T-helper 17 cell (primary cell): ENCODE data around the gene OR1I1. TPM values are rescaled to one million over a fixed set of nuclear protein-coding genes. Genes with fewer than 3 reads are reported as not detected.
"Not testable (repeated sequence)": the region's sequence is repeated elsewhere in the genome, so short reads cannot be mapped to it uniquely, and the experiment has no call there.

Experiments used
- ATAC-seq: fragments of 150-1000 bp; cut with Tn5 transposase; 2 replicates; pipeline ENCODE4 v1.10.0; 2021; ENCODE audit warnings: mild to moderate bottlenecking, moderate library complexity
- DNase-seq, 3 donors: peaks; one replicate each; pipeline versions ENCODE4 v3.0.0 to v3.0.0-alpha.2; 2020 to 2021
- H3K9me3 ChIP-seq: one replicate; pipeline ENCODE4 v1.7.0; 2013; ENCODE audit warnings: low read length, mild to moderate bottlenecking; ENCODE audit not compliant: control insufficient read depth, poor library complexity, severe bottlenecking
- H3K27ac Mint-ChIP-seq: one replicate; pipeline ENCODE4 v1.8.0; 2022; ENCODE audit warnings: mild to moderate bottlenecking, moderate library complexity, mixed read lengths
- H3K27me3 Mint-ChIP-seq: one replicate; pipeline ENCODE4 v1.8.0; 2022; ENCODE audit warnings: mixed read lengths
- H3K36me3 Mint-ChIP-seq: one replicate; pipeline ENCODE4 v1.8.0; 2022; ENCODE audit warnings: low read depth, mixed read lengths
- H3K4me1 Mint-ChIP-seq: one replicate; pipeline ENCODE4 v1.8.0; 2022; ENCODE audit warnings: mild to moderate bottlenecking, mixed read lengths
- H3K4me3 Mint-ChIP-seq: one replicate; pipeline ENCODE4 v1.8.0; 2022; ENCODE audit warnings: mild to moderate bottlenecking, moderate library complexity, mixed read lengths
- total RNA-seq, 4 donors: library from RNA in 2 of 4; stranded (reverse) in 2 of 4; gene quantifications; one replicate each; pipeline ENCODE4 v1.2.3 and lab custom pipeline; 2022 to 2026

Gene OR1I1, protein sequence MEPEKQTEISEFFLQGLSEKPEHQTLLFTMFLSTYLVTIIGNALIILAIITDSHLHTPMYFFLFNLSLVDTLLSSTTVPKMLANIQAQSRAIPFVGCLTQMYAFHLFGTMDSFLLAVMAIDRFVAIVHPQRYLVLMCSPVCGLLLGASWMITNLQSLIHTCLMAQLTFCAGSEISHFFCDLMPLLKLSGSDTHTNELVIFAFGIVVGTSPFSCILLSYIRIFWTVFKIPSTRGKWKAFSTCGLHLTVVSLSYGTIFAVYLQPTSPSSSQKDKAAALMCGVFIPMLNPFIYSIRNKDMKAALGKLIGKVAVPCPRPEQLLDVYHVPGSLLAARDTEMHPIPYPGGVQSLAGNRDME
- not detected for total RNA-seq
- 0 reads per million in 2 donors for total RNA-seq (lab: John Stamatoyannopoulos, UW)

DNA sequence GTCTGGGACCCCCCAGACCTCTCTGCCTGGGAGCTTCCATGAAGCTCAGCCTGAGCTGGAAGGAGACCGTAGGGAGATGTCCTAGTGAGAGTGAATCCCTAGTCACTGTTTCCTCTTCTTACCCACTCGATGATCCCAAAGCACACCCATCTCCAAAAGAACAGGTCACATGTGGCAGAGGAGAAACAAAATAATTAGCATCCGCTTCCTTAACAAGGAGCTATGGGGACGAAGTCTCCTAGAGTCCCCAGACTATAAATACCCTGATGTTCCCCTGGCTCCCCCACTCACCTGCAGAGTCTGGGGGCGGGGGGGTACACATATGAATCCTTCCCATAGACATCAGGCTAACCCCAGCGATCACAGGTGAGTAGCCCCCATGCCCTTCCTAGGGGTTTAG lies at the start of gene OR1I1:
OR1I1 (plus strand) TSS at position 301 of the 400 bp plus-strand sequence. CDS start 4,855 bp downstream, outside the sequence.
- no peak within 1 kb of the TSS for H3K4me3 Mint-ChIP-seq
- H3K27ac Mint-ChIP-seq: no peak within 1 kb of the TSS
- no peaks in the 10 kb centered on the region for H3K9me3 ChIP-seq
- H3K27me3 Mint-ChIP-seq: peaks cover 47% of the 10 kb centered on the region
- ATAC-seq (no peak), DNase-seq (no peak)
- peaks cover 6% of the 10 kb centered on the region for H3K36me3 Mint-ChIP-seq
- peaks cover 2% of the 10 kb centered on the region for H3K4me1 Mint-ChIP-seq

DNA sequence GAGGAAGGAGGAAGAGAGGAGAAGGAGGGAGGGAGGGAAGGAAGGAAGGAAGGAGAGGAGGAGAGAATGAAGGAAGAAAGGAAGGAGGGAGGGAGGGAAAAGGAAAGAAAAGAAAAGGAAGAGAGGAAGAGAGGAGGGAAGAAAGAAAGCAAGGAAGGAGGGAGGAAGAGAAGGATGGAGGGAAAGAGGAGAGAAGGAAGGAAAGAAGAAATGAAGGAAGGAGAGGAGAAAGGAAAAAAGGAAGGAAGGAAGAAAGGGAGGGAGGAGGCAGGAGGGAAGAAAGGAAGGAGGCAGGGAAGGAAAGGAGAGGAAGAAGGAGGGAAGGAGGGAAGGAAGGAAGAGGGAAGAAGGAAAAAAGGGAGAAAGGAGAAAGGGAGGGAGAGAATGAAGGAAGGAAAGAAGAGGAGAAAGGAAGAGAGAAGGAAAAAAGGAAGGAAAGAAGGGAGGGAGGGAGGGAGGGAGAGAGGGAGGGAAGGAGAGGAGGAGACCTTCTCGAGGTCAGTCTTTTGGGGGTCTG lies 46.2 kb upstream of the OR1I1 start:
- H3K27me3 Mint-ChIP-seq: peaks cover 41% of the 10 kb centered on the region
- ATAC-seq (no peak), DNase-seq (no peak)
- H3K36me3 Mint-ChIP-seq: no peaks in the 10 kb centered on the region
- no peaks in the 10 kb centered on the region for H3K4me1 Mint-ChIP-seq
- no peak overlapping the region for H3K4me3 Mint-ChIP-seq
- H3K9me3 ChIP-seq: no peaks in the 10 kb centered on the region
- H3K27ac Mint-ChIP-seq: no peak overlapping the region

DNA sequence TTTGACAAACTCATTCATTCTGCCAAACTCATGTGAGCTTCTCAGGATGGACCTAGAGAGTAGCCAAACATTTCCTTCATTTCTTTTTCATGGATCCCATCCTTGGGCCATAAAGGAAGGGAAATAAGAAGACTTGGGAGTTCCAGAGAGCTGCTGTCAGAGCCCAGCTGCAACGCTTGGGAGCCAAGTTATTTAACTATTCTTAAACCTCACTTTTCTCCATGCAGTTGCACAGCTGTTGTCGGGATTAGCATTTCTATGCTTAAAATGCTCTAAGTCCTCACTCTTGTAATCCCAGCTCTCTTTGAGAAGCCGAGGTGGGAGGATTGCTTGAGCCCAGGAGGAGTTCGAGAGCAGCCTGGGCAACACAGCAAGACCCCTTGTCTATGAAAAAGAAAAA lies 44.4 kb upstream of the OR1I1 start:
- Mint-ChIP-seq H3K4me3 (no peak overlapping the region), H3K27me3 (peaks cover 37% of the 10 kb centered on the region), H3K4me1 (no peaks in the 10 kb centered on the region), H3K36me3 (no peaks in the 10 kb centered on the region), H3K27ac (no peak overlapping the region)
- DNase-seq (no peak), ATAC-seq (no peak)
- no peaks in the 10 kb centered on the region for H3K9me3 ChIP-seq

DNA sequence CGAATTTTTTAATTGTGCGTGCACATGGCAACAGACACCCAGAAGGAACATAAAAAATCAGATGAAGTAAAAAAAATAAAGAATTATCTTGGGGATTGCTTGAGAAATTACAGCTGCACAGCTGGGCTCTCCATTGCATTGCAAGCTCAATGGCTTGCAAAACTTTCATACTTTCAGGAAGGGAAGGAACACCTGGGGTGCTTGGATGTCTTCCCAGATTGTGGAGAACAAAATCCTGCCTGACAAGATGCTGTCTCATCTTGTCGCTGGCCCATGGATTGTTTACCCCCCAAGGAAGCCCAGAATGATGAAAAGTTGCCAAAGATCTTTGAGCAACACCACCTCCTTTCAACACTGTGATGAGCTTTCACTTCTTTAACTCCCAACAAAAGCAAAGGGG lies 43.7 kb upstream of the OR1I1 start:
- no peak for DNase-seq
- Mint-ChIP-seq H3K36me3 (no peaks in the 10 kb centered on the region), H3K27me3 (peaks cover 34% of the 10 kb centered on the region), H3K4me1 (no peaks in the 10 kb centered on the region), H3K27ac (no peak overlapping the region), H3K4me3 (no peak overlapping the region)
- ATAC-seq: no peak
- H3K9me3 ChIP-seq: no peaks in the 10 kb centered on the region

DNA sequence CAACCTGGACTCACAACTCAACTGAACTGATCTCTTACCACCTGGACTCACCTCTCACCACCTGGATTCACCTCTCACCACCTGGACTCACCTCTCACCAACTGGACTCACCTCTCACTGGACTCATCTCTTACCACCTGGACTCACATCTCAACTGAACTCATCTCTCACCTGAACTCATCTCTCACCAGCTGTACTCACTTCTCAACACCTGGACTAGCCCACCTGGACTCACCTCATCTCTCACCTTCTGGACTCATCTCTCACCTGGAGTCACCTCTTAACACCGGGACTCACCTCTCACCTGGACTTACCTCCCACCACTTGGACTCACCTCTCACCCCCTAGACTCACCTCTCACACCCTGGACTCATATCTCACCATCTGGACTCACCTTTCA lies 40.0 kb upstream of the OR1I1 start:
- H3K9me3 ChIP-seq: no peaks in the 10 kb centered on the region
- no peak overlapping the region for H3K27ac Mint-ChIP-seq
- no peak overlapping the region for H3K4me3 Mint-ChIP-seq
- H3K27me3 Mint-ChIP-seq: peaks cover 18% of the 10 kb centered on the region
- no peaks in the 10 kb centered on the region for H3K4me1 Mint-ChIP-seq
- DNase-seq: no peak
- ATAC-seq: no peak
- H3K36me3 Mint-ChIP-seq: peaks cover 2% of the 10 kb centered on the region

DNA sequence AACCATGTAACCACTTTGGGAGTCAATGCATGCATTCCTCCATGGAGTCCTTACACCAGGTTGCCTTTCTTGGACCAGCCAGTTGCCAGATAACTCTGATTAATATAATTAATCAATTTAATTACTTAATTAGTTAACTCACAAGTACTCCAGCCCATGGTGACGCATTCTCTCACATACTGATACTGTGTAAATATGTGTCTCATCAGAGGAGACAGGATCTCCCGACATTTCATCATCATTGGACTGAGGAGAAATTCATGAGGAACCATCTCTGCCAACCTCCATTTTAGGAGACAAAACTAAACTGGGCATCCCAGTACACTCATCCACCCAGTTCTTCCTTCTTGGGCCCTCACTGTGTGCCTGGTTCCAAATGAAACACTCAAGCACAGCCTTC lies 39.2 kb upstream of the OR1I1 start:
- no peaks in the 10 kb centered on the region for H3K9me3 ChIP-seq
- ATAC-seq (no peak), DNase-seq (no peak)
- H3K4me1 Mint-ChIP-seq: no peaks in the 10 kb centered on the region
- H3K36me3 Mint-ChIP-seq: peaks cover 2% of the 10 kb centered on the region
- H3K27ac Mint-ChIP-seq: no peak overlapping the region
- H3K4me3 Mint-ChIP-seq: no peak overlapping the region
- peaks cover 21% of the 10 kb centered on the region for H3K27me3 Mint-ChIP-seq

DNA sequence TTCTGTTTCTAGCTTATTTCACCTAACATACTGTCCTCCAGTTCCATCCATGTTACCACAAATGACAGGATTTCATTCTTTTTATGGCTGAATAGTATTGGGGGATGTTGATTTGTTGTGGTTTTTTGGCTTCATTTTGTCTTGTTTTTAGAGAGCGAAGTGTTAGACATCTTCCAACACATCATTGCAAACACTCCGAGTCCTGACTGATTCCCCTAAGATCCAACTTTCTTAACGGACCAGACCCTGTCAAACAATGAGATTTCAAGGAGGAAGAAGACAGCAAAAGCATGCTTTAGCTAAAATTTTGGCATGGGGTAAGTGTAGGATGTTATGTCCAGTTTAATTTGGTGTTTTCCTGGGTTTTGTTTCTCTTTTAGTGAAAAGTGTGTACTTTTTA lies 36.5 kb upstream of the OR1I1 start:
- H3K27me3 Mint-ChIP-seq: peaks cover 32% of the 10 kb centered on the region
- ATAC-seq: no peak

DNA sequence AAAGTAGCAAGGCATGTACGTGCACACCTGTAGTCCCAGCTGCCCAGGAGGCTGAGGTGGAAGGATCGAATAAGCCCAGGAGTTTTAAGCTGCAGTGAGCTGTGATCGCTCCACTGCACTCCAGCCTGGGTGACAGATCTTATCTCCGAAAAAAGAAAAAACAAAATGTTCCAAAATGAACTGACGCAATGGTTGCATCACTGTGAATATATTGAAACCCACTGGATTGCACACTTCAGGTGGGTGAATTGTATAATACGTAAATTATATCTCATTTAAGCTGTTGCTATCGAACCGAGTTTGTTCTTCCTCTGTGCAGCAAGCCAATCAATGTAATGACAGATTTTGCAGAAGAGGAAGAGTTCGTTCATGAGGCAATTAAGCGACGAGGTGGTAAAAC lies 34.3 kb upstream of the OR1I1 start:
- peaks cover 41% of the 10 kb centered on the region for H3K27me3 Mint-ChIP-seq
- H3K36me3 Mint-ChIP-seq: peaks cover 6% of the 10 kb centered on the region
- no peaks in the 10 kb centered on the region for H3K4me1 Mint-ChIP-seq
- no peak overlapping the region for H3K27ac Mint-ChIP-seq
- no peak overlapping the region for H3K4me3 Mint-ChIP-seq
- no peak for DNase-seq
- H3K9me3 ChIP-seq: no peaks in the 10 kb centered on the region
- no peak for ATAC-seq

More for the DNA sequence above, 36.5 kb upstream of the OR1I1 start:
- H3K27ac Mint-ChIP-seq: no peak overlapping the region
- no peaks in the 10 kb centered on the region for H3K9me3 ChIP-seq
- H3K4me1 Mint-ChIP-seq: no peaks in the 10 kb centered on the region
- no peak for DNase-seq
- peaks cover 2% of the 10 kb centered on the region for H3K36me3 Mint-ChIP-seq
- no peak overlapping the region for H3K4me3 Mint-ChIP-seq

DNA sequence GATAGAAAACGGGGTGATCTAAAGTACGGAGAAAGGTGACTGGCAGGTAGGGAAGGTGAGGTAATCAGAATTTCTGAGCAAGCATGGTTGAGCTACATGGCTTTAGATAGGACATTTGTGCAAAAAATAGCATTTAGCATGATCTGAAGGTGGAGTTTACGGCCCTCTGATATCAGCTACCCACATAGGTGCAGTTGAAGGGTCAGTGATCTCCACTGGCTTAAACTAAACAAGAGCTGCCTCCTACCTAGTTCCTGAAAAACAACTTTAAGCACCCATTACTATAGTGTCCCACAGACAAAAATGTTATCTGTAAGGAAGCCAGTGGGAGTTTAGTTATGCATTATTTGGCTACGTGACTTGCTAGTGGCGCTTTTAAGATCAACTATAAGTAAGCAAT lies 33.9 kb upstream of the OR1I1 start:
- DNase-seq: no peak
- Mint-ChIP-seq H3K36me3 (peaks cover 6% of the 10 kb centered on the region), H3K27ac (no peak overlapping the region), H3K4me1 (no peaks in the 10 kb centered on the region), H3K27me3 (peaks cover 41% of the 10 kb centered on the region), H3K4me3 (no peak overlapping the region)
- H3K9me3 ChIP-seq: no peaks in the 10 kb centered on the region
- ATAC-seq: no peak

DNA sequence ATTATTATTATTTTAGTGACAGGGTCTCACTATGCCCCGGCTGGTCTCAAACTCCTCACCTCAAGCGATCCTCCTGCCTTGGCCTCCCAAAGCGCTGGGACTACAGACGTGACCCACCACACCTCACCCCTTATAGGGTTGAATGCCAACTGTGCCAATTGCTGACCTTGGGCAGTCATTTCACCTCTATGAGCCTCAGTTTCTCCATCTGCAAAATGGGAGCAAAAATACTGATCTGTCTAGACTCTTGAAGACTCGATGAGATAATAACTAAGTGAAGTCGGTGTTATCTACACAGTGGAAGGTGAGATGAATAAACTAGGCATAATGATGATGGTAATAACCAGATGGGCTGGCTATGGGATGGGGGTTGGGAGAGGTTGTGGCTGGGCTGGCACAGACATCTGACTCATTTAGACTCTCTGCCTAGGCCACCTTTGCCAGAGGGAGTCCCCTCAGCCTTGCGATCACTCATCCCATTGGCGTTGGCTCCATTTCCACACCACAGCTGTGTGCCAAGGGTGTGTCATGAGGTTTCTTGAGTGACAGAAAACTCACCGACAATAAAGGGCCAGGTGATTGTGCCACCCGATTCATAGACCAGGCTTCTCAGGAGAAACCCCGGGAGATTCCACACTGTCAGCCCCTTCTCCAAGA lies 33.0 kb upstream of the OR1I1 start, which contains the start of gene CASP14:
CASP14 (plus strand) TSS at position 596 of the 657 bp plus-strand sequence. CDS start 2,772 bp downstream, outside the sequence.
- Mint-ChIP-seq H3K27ac (no peak within 1 kb of the TSS), H3K4me3 (no peak within 1 kb of the TSS), H3K36me3 (peaks cover 6% of the 10 kb centered on the region), H3K27me3 (peaks cover 37% of the 10 kb centered on the region), H3K4me1 (no peaks in the 10 kb centered on the region)
- ATAC-seq: no peak
- no peak for DNase-seq
- no peaks in the 10 kb centered on the region for H3K9me3 ChIP-seq

DNA sequence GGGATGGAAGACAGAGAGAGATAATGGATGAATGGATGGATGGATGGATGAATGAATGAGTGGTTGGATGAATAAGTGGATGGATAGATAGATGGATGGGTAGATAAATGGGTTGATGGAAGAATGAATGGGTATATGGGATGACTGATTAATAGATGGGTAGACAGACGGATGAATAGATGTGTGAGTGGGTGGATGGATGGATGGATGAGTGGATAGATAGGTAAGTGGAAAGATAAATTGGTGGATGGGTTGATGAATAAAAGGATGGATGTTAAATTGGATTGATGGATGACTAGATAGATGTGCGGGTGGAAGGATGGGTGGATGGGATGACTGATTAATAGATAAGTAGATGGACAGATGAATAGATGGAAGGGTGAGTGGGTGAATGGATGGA lies 31.4 kb upstream of the OR1I1 start:
- no peak overlapping the region for H3K4me3 Mint-ChIP-seq
- H3K4me1 Mint-ChIP-seq: no peaks in the 10 kb centered on the region
- DNase-seq (no peak), ATAC-seq (no peak)
- peaks cover 3% of the 10 kb centered on the region for H3K9me3 ChIP-seq
- peaks cover 8% of the 10 kb centered on the region for H3K36me3 Mint-ChIP-seq
- H3K27me3 Mint-ChIP-seq: peaks cover 35% of the 10 kb centered on the region
- H3K27ac Mint-ChIP-seq: no peak overlapping the region

DNA sequence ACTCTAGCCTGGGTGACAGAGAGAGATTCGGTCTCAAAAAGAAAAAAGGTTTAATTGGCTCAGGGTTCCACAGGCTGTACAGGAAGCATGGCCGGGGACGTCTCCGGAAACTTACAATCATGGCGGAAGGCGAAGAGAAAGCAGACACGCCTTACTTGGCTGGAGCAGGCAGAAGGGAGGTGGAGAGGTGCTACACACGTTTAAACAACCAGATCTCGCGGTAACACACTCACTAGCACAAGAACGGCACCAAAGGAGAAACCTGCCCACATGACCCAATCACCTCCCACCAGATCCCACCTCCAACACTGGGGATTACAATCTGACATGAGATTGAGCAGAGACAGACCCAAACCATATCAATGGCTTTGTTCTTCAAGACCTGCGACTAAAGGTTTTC lies 20.0 kb upstream of the OR1I1 start:
- Mint-ChIP-seq H3K4me1 (no peaks in the 10 kb centered on the region), H3K36me3 (peaks cover 8% of the 10 kb centered on the region), H3K27me3 (peaks cover 71% of the 10 kb centered on the region), H3K27ac (no peak overlapping the region), H3K4me3 (no peak overlapping the region)
- no peaks in the 10 kb centered on the region for H3K9me3 ChIP-seq
- no peak for DNase-seq
- no peak for ATAC-seq

DNA sequence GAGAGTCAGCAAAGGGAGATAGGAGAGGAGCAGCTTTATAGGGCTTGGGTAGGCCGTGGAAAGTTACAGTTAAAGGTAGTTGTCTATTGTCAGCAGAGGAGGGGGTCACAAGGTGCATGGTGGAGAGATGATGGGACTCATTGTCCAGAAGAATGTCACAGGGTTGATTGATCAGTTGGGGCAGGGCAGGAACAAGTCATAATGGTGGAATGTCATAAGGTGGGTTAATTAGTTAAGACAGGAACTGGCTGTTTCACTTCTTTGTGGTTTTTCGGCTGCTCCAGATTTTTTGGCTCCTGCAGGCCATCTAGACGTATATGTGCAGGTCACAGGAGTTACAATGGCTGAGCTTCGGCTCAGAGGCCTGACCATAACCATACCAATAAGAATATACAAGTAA lies 11.6 kb upstream of the OR1I1 start:
- H3K9me3 ChIP-seq, ATAC-seq, H3K4me1 Mint-ChIP-seq, DNase-seq, H3K27ac Mint-ChIP-seq, H3K4me3 Mint-ChIP-seq, H3K36me3 Mint-ChIP-seq: not testable (repeated sequence)
- H3K27me3 Mint-ChIP-seq: peaks cover 20% of the 10 kb centered on the region
